CD4-positive, alpha-beta T cell treated with Interleukin-15 for 4 hours (primary cell): ENCODE measurements around the gene TMPRSS15.

ENCODE experiments used
- DNase-seq: peaks from one replicate; pipeline ENCODE4 v3.0.0-alpha.2; 2020; ENCODE audit warnings: low spot score

The TMPRSS15 gene

DNA sequence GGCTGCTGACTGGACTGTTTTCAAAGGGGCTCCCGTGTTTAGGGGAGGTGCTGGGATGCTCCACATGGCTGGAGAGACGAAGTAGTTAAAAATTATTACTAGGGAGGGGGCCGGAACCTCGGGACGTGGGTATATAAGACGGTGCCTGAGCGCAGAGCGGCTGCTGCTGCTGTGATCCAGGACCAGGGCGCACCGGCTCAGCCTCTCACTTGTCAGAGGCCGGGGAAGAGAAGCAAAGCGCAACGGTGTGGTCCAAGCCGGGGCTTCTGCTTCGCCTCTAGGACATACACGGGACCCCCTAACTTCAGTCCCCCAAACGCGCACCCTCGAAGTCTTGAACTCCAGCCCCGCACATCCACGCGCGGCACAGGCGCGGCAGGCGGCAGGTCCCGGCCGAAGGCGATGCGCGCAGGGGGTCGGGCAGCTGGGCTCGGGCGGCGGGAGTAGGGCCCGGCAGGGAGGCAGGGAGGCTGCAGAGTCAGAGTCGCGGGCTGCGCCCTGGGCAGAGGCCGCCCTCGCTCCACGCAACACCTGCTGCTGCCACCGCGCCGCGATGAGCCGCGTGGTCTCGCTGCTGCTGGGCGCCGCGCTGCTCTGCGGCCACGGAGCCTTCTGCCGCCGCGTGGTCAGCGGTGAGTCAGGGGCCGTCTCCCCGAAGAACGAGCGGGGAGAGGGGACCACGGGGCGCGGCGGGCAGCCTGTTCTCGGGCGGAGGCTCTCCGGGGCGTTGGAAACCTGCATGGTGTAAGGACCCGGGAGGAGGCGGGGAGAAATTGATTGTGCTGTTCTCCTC is 158.7 kb downstream of the TMPRSS15 start, which contains the start of gene CHODL:
TSS of gene CHODL (plus strand) at position 163 of the 793 bp plus-strand sequence. CDS start at position 554, 391 bp downstream.
- no peak for DNase-seq

DNA sequence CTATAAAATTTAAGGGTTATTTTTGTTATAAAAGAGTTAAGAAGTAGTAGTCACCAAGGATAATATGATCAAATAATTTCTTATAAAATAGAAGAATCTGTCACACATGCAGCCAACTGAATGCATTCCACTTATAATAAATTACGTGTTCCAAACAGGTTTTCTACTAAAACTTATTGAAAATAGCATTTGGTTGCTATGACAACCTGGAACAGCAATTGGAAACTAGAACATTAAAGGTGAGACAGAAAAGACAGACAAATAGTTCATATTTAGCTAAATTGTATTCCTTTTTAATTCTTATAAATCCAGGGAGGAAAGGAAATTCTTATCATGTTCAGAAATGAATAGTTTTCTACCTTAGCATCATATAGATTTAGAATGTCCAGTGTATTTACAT is 168.0 kb downstream of the TMPRSS15 start:
- DNase-seq, result no peak

DNA sequence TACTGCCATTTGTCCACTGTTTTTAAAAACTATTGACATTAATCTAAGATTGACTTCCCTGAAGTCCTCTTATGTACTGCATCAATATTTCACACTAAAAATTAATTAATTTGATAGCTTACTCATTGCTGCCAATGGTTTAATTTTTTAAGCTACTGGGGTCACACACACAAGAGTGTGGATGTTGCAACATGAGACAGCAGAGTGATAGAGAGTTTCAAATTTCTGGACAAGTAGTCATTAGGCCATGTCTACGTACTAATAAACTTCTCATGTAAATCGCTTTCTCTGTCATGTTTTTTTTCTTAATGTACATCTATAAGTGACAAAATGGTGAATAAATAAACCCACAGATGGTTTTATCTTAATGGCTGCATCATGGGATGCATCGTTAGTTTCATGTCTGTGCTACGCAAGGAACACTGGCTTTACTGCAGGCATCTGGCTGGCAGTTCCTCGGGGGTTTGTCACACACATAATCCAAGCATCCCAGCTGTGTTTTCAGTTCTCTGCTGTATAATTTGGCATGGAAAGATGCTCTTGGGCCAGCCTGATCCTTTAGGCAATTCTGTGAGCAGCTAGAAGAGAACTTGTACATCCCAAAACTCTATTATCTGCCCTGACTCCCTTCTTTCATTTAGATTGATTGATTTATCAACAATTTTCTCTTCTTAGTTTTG is 175.4 kb downstream of the TMPRSS15 start:
- DNase-seq, result no peak

DNA sequence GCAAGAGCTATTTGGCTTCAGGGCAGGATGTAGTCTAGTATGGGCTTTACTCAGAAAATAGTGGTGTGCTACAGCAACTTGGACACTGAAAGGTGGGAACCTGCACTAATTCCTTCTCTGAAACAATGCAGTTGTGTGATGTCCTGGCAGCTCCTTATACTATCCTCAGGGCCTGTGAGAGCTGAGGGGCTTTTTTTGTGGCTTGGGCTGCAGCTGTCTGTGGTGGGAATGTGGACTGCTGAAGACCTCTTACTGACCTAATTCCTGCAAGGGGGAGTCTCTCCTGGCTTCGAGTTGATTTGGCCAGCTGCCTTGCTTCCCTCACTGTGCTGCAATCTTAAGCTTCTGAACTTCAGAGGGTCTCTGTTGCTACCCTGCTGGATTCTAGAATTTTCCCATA is 181.2 kb downstream of the TMPRSS15 start:
- no peak for DNase-seq

DNA sequence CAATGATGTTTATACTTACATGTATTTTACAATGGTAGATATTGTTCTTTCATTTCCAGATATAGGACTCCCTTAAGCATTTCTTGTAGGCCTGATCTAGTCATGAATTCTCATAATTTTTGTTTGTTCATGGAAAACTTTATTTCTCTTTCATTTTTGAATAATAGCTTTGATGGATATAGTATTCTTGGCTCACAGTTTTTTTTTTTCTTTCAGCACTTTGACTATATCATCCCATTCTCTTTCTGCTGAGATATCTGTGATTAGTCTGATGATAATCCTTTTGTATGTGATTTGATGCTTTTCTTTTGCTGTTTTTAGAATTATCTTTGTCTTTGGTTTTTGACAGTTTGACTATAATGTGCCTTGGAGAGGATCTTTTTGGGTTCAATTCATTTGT is 183.1 kb downstream of the TMPRSS15 start:
- DNase-seq, result no peak
